Ascending aorta (tissue), 2 donors: Measurements from ENCODE around the gene MASP2. TPM values are rescaled to one million over a fixed set of nuclear protein-coding genes. Genes with fewer than 3 reads are reported as not detected.

Source experiments
- DNase-seq, 2 donors: peaks; one replicate each; pipeline ENCODE4 v3.0.0-alpha.2; 2019; ENCODE audit warnings: low spot score in 2 of 2
- H3K27ac ChIP-seq, 2 donors: fragments of 200-600 bp; sonication (generic); one replicate each; pipeline ENCODE4 v1.5.1; 2016 to 2017; ENCODE audit warnings: mild to moderate bottlenecking in 1 of 2
- H3K27me3 ChIP-seq: fragments of 200-600 bp; sonication (generic); one replicate; pipeline ENCODE4 v1.5.1; 2017
- H3K36me3 ChIP-seq, 2 donors: fragments of 200-600 bp; sonication (generic); one replicate each; pipeline ENCODE4 v1.5.1; 2016
- H3K4me1 ChIP-seq, 2 donors: fragments of 200-600 bp; sonication (generic); one replicate each; pipeline ENCODE4 v1.5.1; 2016 to 2017; ENCODE audit warnings: mild to moderate bottlenecking in 1 of 2
- H3K4me3 ChIP-seq, 2 donors: fragments of 200-600 bp; sonication (generic); one replicate each; pipeline ENCODE4 v1.5.1; 2016 to 2017; ENCODE audit warnings: mild to moderate bottlenecking in 1 of 2
- H3K9me3 ChIP-seq, 2 donors: fragments of 200-600 bp; sonication (generic); one replicate each; pipeline ENCODE4 v1.5.1; 2016
- intact Hi-C: fragments of 100-400 bp; cut with DNase I; formaldehyde crosslinking; loops from one replicate; pipeline ENCODE4 v1.15.1; 2023
- total RNA-seq: library from RNA; depleted of rRNA; stranded (reverse); fragments of >200 nt; gene quantifications from one replicate; pipeline ENCODE4 v1.1.0, GENCODE V29; 2016
- TF ChIP-seq, protein P1 (sequence below), 3 experiments: fragments of 200-600 bp in 2 of 3; fragments of 450-650 bp in 1 of 3; sonication (generic) in 2 of 3; IDR thresholded peaks; one replicate each; pipeline ENCODE4 v1.5.1; 2016 to 2019; ENCODE audit warnings: antibody characterized with exemption in 3 of 3, mild to moderate bottlenecking in 1 of 3, moderate library complexity in 1 of 3

The MASP2 gene
- total RNA-seq, 1 donor from 2014 or later = not detected

DNA sequence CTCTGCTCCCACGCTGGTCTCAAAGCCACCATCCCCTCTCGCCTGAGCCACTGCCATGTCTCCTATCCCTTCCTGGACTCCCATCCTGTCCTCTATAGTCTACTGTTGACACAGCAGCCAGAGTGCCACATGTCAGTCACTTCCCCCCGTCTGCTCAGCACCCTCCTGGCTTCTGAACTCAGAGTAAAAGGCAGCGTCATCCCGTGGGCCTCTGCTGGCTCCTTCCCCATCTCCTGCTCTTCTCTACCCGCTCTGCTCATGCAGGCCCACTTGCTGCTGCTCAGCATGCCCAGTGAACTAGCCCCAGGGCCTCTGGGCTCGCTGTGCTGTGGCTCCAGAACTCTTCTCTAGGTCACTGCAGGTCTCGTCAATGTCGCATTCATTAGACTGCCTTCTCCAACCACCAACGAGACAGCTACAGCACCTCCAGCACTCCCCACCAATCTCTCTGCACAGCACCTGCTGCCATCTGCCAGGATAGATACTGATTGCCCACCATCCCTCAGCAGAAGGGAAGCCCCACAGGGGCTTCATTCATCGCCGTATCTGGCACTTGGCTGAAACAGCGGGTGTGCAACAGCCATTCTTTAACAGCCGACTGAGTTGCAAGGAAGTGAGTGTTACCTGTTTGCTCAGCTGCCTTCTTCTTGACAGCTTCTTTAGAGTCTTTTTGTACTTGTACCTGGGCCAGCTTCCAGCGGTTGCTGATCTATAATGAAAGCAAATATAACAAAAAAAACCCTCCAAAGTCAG, 24.6 kb upstream of the MASP2 start:
- intact Hi-C loops = no loop called here
- TF ChIP-seq, protein P1, sequence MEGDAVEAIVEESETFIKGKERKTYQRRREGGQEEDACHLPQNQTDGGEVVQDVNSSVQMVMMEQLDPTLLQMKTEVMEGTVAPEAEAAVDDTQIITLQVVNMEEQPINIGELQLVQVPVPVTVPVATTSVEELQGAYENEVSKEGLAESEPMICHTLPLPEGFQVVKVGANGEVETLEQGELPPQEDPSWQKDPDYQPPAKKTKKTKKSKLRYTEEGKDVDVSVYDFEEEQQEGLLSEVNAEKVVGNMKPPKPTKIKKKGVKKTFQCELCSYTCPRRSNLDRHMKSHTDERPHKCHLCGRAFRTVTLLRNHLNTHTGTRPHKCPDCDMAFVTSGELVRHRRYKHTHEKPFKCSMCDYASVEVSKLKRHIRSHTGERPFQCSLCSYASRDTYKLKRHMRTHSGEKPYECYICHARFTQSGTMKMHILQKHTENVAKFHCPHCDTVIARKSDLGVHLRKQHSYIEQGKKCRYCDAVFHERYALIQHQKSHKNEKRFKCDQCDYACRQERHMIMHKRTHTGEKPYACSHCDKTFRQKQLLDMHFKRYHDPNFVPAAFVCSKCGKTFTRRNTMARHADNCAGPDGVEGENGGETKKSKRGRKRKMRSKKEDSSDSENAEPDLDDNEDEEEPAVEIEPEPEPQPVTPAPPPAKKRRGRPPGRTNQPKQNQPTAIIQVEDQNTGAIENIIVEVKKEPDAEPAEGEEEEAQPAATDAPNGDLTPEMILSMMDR (IDR thresholded peaks at IDR 0.05) = no peak
- Histone ChIP-seq H3K27me3 (no peaks in the 10 kb centered on the region), H3K4me3 (no peak overlapping the region), H3K9me3 (no peaks in the 10 kb centered on the region), H3K4me1 (no peaks in the 10 kb centered on the region), H3K36me3 (peaks cover 86 to 100% of the 10 kb centered on the region in 2 donors), H3K27ac (no peak overlapping the region)
- DNase-seq = no peak

DNA sequence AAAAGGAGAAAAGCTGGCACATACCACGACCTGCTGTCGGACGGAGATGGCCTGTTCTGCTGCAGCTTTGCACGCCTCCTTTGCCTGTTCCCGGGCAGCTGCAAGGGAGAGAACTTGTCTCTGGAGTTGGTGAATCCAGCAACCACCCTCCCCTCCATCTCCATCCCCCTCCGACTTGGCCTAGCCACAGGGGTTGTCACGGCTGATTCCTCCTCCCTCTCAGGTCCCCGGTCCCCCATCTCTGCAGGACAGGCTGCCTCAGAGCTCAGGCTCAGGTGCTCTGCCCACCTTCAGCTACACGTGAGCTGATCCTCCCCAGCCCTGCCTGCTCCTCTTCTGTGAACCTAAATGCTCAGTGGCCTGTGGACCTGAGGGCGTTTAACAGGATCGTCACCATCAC, 23.8 kb upstream of the MASP2 start:
- Histone ChIP-seq H3K27ac (no peak overlapping the region), H3K4me1 (no peaks in the 10 kb centered on the region), H3K9me3 (no peaks in the 10 kb centered on the region), H3K4me3 (no peak overlapping the region), H3K27me3 (no peaks in the 10 kb centered on the region), H3K36me3 (peaks cover 86 to 100% of the 10 kb centered on the region in 2 donors)
- TF ChIP-seq, protein P1 (IDR thresholded peaks at IDR 0.05) = no peak
- intact Hi-C loops = no loop called here
- DNase-seq = no peak

DNA sequence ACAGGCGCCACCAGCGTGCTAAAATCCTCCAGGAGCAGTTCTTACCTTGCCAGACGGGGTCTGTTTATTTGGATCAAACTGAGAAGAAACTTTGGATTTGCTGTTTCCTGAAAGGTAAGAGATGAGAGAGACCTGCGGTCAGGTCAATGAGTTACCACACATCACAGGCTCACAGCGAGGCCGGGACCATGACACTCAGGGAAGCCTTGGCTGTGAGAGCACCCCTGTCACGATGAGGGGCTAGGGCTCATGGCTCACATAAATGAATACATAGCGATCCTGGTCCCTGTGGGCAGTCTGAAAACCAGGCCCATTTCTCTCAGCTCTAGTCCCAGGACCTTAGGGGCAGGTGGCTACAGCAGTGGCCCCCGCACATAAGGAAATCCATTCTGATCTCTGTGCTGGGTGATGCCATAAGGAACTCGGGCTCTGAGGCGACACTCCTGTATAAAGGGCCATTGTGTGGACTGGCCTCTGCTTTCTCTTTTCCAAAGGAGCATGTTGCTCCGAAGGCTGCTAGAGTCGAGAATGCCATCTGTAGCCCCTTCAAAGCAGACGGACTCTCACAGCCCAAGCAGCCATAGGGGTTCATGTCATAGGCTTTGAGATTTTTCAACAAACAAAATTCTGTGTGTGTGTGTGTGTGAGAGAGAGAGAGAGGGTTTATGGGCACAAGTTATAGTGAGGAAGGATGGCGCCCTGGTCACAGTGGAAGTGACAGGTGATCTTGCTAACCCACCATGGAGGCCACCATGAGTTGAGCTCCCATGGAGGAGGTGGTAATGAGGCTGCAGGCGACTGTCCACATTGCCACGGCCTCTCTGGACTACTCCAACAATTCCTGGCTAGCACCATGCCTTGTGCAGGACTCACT, 21.8 kb upstream of the MASP2 start:
- H3K27me3 ChIP-seq = no peaks in the 10 kb centered on the region
- H3K27ac ChIP-seq = no peak overlapping the region
- H3K4me1 ChIP-seq = no peaks in the 10 kb centered on the region
- H3K9me3 ChIP-seq = no peaks in the 10 kb centered on the region
- peaks cover 78 to 95% of the 10 kb centered on the region in 2 donors for H3K36me3 ChIP-seq
- no peak overlapping the region for H3K4me3 ChIP-seq
- DNase-seq = no peak
- intact Hi-C loops = no loop called here
- TF ChIP-seq, protein P1 (IDR thresholded peaks at IDR 0.05) = no peak

DNA sequence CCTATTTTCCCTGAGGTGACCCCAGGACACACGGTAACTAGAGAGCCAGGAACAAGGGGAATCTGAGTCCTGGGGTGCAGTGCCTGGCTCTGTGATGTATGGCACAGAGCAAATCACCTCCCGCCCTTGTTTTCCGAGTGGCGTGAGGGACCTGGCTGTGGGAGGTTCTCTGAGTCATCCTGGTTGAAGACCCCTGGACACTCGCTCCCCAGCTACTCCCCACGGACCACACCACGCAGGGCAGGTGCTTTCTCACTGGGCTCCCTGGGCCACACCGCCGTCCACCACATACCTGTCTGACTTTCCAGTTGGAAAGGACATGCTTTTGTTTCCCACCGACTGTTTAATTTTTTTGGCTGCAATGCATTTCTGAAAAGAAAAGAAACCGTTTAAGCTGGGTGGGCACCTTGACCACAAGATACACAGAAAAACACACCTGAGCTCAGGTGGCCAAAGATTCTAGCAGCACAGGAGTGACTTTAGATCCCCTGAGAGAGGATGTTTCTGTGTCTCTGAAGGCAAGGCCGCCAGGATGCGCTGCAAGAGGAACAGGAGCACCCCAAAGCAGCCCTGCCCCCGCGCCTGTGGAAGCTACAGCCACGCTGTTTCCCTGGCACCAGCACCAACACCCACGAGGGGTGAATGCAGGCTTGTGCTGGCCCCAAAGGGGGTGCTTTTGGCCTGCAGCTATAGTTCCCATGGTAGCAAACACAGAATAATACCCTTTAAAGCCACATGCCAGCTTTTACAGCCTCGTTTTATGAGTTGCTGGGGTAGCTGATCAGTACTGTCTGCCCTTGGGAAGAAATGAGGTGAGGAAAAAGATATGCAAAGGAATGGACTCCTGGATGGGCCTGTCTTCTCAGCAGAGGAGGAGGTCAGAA, 20.9 kb upstream of the MASP2 start:
- DNase-seq = no peak
- Histone ChIP-seq H3K9me3 (no peaks in the 10 kb centered on the region), H3K27ac (no peak overlapping the region), H3K4me1 (no peaks in the 10 kb centered on the region), H3K36me3 (peaks cover 70 to 86% of the 10 kb centered on the region in 2 donors), H3K27me3 (no peaks in the 10 kb centered on the region), H3K4me3 (no peak overlapping the region)
- intact Hi-C loops = no loop called here
- TF ChIP-seq, protein P1 (IDR thresholded peaks at IDR 0.05) = no peak

DNA sequence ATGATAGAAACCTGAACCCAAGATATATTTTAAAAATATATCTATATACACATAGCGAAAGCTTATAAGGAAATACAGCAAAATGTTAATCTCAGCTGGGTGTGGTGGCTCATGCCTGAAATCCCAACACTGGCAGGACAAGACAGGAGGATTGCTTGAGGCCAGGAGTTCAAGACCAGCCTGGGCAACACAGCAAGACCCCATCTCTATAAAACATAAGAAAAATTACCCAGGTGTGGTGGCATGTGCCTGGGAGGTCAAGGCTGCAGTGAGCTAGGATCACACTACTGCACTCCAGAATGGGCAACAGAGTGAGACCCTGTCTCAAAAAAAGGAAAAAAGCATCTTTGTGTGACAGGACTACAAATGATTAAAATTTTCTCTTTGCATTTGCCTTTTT, 18.8 kb upstream of the MASP2 start:
- peaks cover 53 to 64% of the 10 kb centered on the region in 2 donors for H3K36me3 ChIP-seq

More for the DNA sequence above, 18.8 kb upstream of the MASP2 start:
- no peaks in the 10 kb centered on the region for H3K9me3 ChIP-seq
- intact Hi-C loops = no loop called here
- peaks cover 4 to 8% of the 10 kb centered on the region in 2 donors for H3K4me1 ChIP-seq
- no peaks in the 10 kb centered on the region for H3K27me3 ChIP-seq
- no peak overlapping the region for H3K4me3 ChIP-seq
- no peak for DNase-seq
- TF ChIP-seq, protein P1 (IDR thresholded peaks at IDR 0.05) = no peak
- H3K27ac ChIP-seq = no peak overlapping the region
